Measurements from ENCODE around the gene FOXRED2. TPM values are rescaled to one million over a fixed set of nuclear protein-coding genes. Genes with fewer than 3 reads are reported as not detected.

Gene FOXRED2
- 14.8 and 17.0 TPM in 2 replicates for total RNA-seq

DNA sequence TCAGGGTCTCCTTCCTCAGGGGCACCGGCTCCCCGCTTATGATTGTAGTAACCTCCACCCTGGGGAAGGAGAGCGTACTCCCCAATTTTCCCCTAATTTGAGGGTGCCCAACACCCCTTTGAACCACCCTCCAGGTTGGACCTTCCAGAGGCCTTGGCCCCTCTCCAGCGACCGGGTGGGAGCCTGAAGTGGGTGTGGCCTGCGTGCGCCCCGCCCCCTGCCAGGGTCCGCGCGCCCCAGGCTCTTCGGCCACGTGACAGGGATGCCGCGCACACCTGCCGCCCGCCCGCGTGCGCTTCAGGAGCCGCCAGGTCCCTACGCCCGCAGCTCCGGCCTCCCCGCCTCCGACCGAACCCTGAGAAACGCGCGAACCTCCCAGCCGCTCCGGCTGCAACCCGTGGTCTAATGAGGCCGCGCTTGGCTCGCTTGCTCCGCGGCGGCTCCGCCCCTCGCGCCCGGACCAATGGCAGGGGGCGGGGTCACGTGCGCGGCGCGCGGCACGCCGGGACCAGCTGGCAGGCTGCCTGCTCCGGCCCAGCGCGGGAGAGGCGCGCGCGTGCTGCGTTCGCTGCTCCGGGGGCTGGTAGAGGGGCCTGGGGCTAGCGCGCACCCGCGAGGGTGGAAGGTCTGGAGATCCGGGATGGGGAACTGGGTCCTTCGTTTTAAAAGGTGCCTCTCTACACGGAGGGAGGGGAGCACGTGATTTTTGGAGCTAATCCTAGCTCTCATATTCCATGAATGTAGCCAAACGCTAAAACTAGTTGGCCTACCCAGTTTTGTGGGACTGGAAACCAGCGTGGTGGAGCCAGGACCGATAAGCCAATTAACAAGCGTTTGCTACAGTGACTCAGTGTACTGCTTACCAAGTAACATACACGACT, at the start of gene FOXRED2:
Gene FOXRED2 (minus strand): TSS at position 404 of the 881 bp plus-strand sequence. CDS start 618 bp downstream, outside the sequence.

DNA sequence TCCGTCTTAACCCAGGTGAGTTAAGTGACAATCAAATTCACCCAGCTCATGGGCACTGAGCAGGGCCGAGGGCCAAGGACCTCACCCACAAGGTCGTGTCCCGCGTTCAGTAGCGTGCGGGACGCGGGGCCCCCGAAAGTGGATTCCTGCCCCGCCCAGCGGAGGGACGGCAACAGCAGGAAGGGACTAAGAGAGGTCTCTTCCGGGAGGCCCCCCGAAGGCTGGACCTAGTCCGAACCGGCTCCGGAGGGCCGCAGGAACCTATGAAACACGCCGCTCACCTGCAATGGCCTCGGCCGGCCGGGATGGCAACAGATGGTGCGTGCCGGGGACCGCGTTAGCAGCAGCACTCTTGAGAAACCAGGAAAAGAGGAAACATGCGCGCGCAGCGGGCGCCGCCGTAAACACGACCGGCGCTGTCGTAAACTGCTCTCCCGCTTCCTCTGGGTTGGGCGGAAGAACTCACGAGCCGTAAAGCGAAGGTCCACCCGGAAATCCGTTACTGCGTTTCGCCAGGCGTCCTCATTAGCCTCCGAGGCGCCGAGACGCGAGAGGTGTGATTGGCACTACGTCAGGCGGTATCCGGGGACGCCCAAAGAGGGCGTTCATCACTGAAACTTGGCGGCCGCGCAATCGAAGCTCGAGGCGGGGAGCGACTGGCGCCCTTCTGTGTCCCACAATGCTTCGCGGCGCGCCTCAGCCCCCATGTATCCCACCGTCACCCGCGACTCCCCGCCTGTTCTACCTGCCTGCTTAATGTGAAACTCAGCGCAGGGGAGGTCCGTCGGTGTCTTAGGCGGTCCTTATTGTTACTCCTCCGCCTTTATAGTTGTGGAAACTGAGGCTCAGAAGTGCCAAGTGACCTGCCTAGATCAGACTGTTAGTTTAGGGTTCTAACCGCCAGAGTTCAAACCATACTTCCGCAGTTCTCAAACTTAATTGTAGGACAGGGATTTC, 22.2 kb upstream of the FOXRED2 start, which contains the start of gene EIF3D:
Gene EIF3D (minus strand): TSS at position 372 of the 957 bp plus-strand sequence. CDS start 3,045 bp downstream, outside the sequence.

DNA sequence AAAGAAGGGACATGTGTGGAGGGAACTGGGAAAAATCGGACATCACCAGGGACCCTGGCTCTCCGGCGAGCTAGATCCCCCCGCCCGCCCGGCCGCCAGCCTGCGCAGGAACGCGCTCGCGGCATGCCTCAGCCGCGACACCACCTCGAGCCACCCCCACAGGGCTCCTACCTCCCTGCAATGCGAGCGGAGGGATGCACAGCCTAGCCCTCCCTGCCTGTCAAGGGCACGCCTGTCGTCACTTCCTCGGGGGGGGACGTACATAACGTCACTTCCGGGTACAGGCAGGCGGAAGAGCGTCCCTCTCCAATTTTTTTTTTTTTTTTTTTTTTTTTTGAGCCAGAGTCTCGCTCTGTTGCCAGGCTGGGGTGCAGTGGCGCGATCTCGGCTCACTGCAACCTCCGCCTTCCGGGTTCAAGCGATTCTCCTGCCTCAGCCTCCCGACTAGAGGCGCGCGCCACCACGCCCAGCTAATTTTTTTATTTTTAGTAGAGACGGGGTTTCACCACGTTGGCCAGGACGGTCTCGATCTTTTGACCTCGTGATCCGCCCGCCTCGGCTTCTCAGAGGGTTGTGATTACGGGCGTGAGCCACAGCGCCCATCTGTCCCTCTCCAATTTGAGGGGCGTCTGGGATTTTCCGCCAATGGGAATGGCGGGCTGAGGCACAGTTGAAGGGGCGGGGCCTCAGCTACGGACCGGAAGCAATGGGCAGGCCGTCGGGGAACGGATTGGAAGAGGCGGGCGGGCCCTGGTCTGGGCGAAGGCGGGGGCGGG, 25.3 kb downstream of the FOXRED2 start, which contains the start of gene TXN2:
Gene TXN2 (minus strand): TSS at position 248 of the 776 bp plus-strand sequence. CDS start 803 bp downstream, outside the sequence.

Small RNA genes within 50 kb of the gene (small RNA-seq; reads per million reads assigned to genes)
- gene RF00019: not detected

Other genes with a start within 250 kb of the FOXRED2 start
- gene MYH9, start 119.1 kb downstream of the FOXRED2 start, total RNA-seq: 1,025 and 1,210 TPM in 2 replicates
- 27.9 and 35.6 TPM in 2 replicates for gene TXN2, start 25.4 kb downstream of the FOXRED2 start, total RNA-seq
- gene EIF3D, start 22.1 kb upstream of the FOXRED2 start, total RNA-seq: 437 and 441 TPM in 2 replicates
- gene CACNG2, start 196.7 kb upstream of the FOXRED2 start, total RNA-seq: not detected in 2 replicates